ENCODE data around the gene GALK1.
A peak's percentile ranks its signal among the peaks of the same experiment; 100 is the strongest.
"Not testable (repeated sequence)": the region's sequence is repeated elsewhere in the genome, so short reads cannot be mapped to it uniquely, and the experiment has no call there.

The GALK1 gene

GRCh38 chr17:75763613-75764416 is 1.2 kb downstream of the GALK1 start:
- DNase-seq: no peak

GRCh38 chr17:75763269-75763607 is 1.8 kb downstream of the GALK1 start:
- no peak for DNase-seq

GRCh38 chr17:75762513-75763268 is 2.3 kb downstream of the GALK1 start:
- no peak for DNase-seq

- DNase-seq: not testable (repeated sequence)
These were observed 4.9 kb downstream of the GALK1 start for GRCh38 chr17:75759978-75760640.

GRCh38 chr17:75759457-75759856 is 5.5 kb downstream of the GALK1 start:
- no peak for DNase-seq

GRCh38 chr17:75758131-75758905 is 6.7 kb downstream of the GALK1 start:
- no peak for DNase-seq

- DNase-seq: no peak
These were observed 7.8 kb downstream of the GALK1 start for GRCh38 chr17:75757086-75757681.

- no peak for DNase-seq
These were observed 8.4 kb downstream of the GALK1 start for GRCh38 chr17:75756451-75757085.

GRCh38 chr17:75755990-75756389 is 9.0 kb downstream of the GALK1 start:
- no peak for DNase-seq

- DNase-seq: no peak
These were observed 9.6 kb downstream of the GALK1 start for GRCh38 chr17:75755205-75755901.

- DNase-seq: no peak
These were observed 10.4 kb downstream of the GALK1 start for GRCh38 chr17:75754378-75755204.

GRCh38 chr17:75753514-75754377 is 11.2 kb downstream of the GALK1 start:
- peak; percentile 77 for DNase-seq

- no peak for DNase-seq
These were observed 12.0 kb downstream of the GALK1 start for GRCh38 chr17:75752802-75753513.

GRCh38 chr17:75752405-75752709 is 12.6 kb downstream of the GALK1 start:
- no peak for DNase-seq

- DNase-seq: no peak
These were observed 13.2 kb downstream of the GALK1 start for GRCh38 chr17:75751676-75752404.

GRCh38 chr17:75750661-75751423 is 14.2 kb downstream of the GALK1 start:
- DNase-seq: no peak
